ENCODE data around the gene PAWR.

Gene PAWR, protein sequence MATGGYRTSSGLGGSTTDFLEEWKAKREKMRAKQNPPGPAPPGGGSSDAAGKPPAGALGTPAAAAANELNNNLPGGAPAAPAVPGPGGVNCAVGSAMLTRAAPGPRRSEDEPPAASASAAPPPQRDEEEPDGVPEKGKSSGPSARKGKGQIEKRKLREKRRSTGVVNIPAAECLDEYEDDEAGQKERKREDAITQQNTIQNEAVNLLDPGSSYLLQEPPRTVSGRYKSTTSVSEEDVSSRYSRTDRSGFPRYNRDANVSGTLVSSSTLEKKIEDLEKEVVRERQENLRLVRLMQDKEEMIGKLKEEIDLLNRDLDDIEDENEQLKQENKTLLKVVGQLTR

DNA sequence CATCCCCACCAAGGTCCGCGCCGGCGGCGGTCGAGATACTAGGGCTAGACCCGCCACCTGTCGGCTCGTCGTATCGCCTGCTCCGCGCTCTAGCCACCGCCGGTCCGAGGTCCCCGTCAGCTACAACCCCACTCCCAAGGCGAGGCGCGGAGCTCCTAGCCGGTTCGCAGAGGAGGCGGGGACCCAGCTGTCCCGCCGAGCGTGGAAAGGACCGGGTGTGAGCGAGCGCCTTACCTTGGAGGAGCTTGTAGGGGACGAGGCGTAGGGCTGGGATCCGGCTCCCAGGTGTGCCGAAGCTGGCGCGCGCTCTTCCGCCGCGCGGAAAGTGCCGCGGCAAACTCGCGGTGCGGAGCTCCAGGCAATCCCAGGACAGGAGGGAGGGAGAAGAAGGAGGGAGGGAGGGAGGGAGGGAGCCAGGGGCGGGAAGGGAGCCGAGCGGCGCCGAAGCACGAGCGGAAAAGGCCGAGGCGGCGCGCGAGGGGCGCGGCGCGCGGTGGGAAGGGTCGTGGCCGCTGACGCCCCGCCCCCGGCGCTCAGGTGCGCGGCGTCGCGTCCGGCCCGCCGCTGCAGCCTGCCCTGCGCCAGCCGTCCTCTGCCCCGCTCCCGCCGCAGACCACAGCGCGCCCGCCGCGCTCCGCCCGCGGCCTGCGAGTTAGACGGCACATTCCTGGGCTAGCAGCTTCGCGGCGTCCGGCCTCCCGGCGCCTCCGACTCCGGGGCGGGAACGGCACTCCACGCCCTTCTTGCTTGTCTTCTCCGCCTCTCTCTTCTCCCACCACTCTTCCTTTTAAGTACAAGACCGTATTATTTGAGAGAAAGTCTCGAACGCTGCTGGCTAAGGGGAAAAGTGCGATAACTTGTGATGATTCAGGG lies at the start of gene PAWR:
PAWR (minus strand) TSS at position 327 of the 873 bp plus-strand sequence. CDS start 720 bp downstream, outside the sequence.
- in situ Hi-C loops (cut with MboI; ENCODE audit: low sequenced_read_pairs), result no loop called here

GRCh38 chr12:79737875-79738718 lies 47.3 kb upstream of the PAWR start:
- in situ Hi-C loops (cut with MboI; ENCODE audit: low sequenced_read_pairs), result no loop called here

- in situ Hi-C loops (cut with MboI; ENCODE audit: low sequenced_read_pairs), result no loop called here
These were observed 41.9 kb upstream of the PAWR start for GRCh38 chr12:79732638-79733037.

- in situ Hi-C loops (cut with MboI; ENCODE audit: low sequenced_read_pairs), result no loop called here
These were observed 35.2 kb upstream of the PAWR start for GRCh38 chr12:79725987-79726386.

GRCh38 chr12:79717006-79717405 lies 26.2 kb upstream of the PAWR start:
- in situ Hi-C loops (cut with MboI; ENCODE audit: low sequenced_read_pairs), result no loop called here

GRCh38 chr12:79715308-79715707 lies 24.5 kb upstream of the PAWR start:
- in situ Hi-C loops (cut with MboI; ENCODE audit: low sequenced_read_pairs), result no loop called here

- in situ Hi-C loops (cut with MboI; ENCODE audit: low sequenced_read_pairs), result no loop called here
These were observed 20.1 kb upstream of the PAWR start for GRCh38 chr12:79710707-79711483.

GRCh38 chr12:79707830-79708229 lies 17.1 kb upstream of the PAWR start:
- in situ Hi-C loops (cut with MboI; ENCODE audit: low sequenced_read_pairs), result no loop called here

- in situ Hi-C loops (cut with MboI; ENCODE audit: low sequenced_read_pairs), result no loop called here
These were observed 15.9 kb upstream of the PAWR start for GRCh38 chr12:79706676-79707075.

GRCh38 chr12:79706156-79706555 lies 15.4 kb upstream of the PAWR start:
- in situ Hi-C loops (cut with MboI; ENCODE audit: low sequenced_read_pairs), result no loop called here

- in situ Hi-C loops (cut with MboI; ENCODE audit: low sequenced_read_pairs), result no loop called here
These were observed 8.2 kb upstream of the PAWR start for GRCh38 chr12:79698966-79699365.

DNA sequence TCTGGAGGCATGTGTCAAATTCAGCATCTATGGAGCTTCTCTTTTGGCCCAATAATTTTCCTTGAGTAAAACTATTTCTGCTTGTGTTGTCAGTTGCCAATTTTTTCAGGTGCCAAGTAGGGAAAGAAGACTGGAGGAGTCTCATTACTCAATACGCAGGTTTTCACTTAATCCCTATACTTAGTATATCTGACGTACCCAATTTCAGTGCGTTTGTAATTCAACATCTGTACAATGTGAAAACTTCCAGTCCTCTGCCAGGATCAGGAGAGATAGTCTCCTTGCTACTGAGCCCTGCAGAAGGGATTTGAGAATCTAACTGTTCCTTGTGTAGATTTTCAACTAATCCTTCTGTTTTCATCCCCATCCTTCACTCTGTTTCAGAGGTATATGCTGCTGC lies 5.7 kb upstream of the PAWR start:
- in situ Hi-C loops (cut with MboI; ENCODE audit: low sequenced_read_pairs), result no loop called here

DNA sequence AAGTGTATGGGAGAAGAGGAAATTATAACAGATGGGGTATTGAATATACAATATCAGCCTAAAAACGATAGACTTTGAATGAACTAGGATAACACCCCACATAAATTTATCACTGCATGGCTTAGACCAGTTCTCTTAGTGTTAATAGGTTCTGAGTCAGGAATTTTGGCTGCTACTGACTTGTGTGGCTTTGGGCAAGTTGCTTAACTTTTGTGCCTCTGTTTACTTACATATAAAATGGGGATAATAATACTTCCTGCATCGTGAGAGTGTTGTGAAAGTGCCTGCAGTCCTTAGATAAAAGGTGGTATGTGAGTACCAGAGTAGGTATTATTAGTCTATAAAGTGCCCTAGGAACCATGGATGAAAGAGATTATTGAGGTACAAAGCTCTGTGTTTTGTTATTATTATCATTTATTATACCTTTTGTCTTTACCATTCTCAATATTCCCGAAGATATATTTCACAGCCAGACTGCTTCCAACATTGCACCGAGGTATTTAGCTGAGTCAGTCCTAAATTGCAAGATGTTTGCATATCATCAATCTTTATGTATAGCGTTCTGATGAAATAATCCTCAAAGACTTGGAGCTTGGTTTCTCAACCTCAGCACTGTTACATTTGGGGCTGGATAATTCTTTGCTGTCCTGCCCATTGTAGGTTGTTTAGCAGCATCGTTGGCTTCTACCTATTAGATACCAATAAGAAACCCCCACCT lies 2.3 kb upstream of the PAWR start:
- in situ Hi-C loops (cut with MboI; ENCODE audit: low sequenced_read_pairs), result no loop called here

DNA sequence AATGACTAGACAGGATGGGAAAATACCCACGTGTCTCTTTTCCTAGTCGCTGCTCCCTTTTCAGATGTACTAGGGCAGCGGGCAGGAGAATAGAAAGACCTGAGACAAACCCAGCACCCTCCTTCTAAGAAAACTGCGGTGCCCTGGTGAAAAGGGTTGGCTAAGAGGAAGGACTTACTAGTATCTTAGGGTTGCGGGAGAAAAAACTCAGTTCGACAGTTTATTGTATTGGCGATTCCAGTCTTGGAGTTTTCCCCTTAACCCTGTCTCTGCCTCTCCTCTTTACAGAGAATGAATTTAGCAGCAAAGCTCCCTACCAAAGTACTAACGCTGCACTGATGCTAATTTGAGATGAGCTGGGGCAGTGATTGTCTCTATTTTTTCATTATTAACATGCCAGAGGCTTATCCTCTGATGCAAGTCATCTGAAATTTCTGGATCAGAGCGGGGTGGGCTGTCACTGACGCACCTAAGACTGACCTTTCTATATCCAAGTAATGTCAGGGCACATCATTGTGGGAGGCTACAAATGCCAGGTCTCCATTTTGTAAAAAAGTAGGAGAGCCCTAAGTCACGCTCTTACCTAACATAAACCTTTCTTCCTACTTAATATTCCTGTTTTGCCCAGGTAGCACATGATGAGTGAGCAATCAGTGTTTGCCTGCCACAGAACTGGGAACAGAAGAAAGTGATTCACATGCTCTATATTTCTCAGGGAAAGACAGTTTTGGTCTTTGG lies 916 bp upstream of the PAWR start:
- in situ Hi-C loops (cut with MboI; ENCODE audit: low sequenced_read_pairs), result no loop called here

GRCh38 chr12:79690142-79690637 lies 574 bp downstream of the PAWR start:
- in situ Hi-C loops (cut with MboI; ENCODE audit: low sequenced_read_pairs), result no loop called here

GRCh38 chr12:79689477-79690141 lies 1.2 kb downstream of the PAWR start:
- in situ Hi-C loops (cut with MboI; ENCODE audit: low sequenced_read_pairs), result no loop called here

- in situ Hi-C loops (cut with MboI; ENCODE audit: low sequenced_read_pairs), result no loop called here
These were observed 1.7 kb downstream of the PAWR start for GRCh38 chr12:79689061-79689476.

- in situ Hi-C loops (cut with MboI; ENCODE audit: low sequenced_read_pairs), result no loop called here
These were observed 2.2 kb downstream of the PAWR start for GRCh38 chr12:79688376-79689060.

Measured in HL-60/S4 treated with phorbol 12-myristate 13-acetate at 8.2 ng/mL for 4 days and 3 days (cell line).